Loucy (cell line): ENCODE measurements around the gene RAB19.

Experiments used
- CTCF ChIP-seq: fragments of 200-600 bp; sonication (generic); conservative IDR thresholded peaks from 2 replicates; pipeline ENCODE4 v1.5.1; 2014; ENCODE audit warnings: mild to moderate bottlenecking, antibody characterized with exemption, low read length
- EZH2phosphoT487 ChIP-seq: fragments of 200-600 bp; IDR thresholded peaks from 2 replicates; pipeline ENCODE4 v1.6.1; 2018; ENCODE audit warnings: antibody characterized with exemption, mild to moderate bottlenecking, moderate library complexity, borderline replicate concordance

GRCh38 chr7:140423501-140423900 is 19.6 kb downstream of the RAB19 start:
- TF ChIP-seq CTCF (no peak), EZH2phosphoT487 (no peak)
